H1 (cell line): ENCODE measurements around the gene GTF3C2. TPM values are rescaled to one million over a fixed set of nuclear protein-coding genes. Genes with fewer than 3 reads are reported as not detected.

ENCODE experiments used
- CTCF ChIA-PET: fragments of 300-600 bp; sonication (Branson Sonifier 250); formaldehyde crosslinking; loops from one replicate; lab custom pipeline; 2021; ENCODE audit not compliant: partially characterized antibody; lab: Charles Lee
- POLR2A ChIA-PET: fragments of 300-600 bp; sonication (Branson Sonifier 250); formaldehyde crosslinking; loops from one replicate; lab custom pipeline; 2021; ENCODE audit warnings: inconsistent platforms; ENCODE audit not compliant: partially characterized antibody; lab: Charles Lee
- DNase-seq, 2 experiments: peaks; one replicate each; pipeline versions ENCODE4 v3.0.0 to v3.0.0-alpha.2; 2010 to 2022; ENCODE audit warnings: low spot score in 2 of 2, low read depth in 1 of 2, mixed read lengths in 1 of 2
- FAIRE-seq: peaks from 2 replicates; lab custom pipeline; 2011; peaks lifted over from hg19 to GRCh38; lab: Jason Lieb, UNC
- H2AFZ ChIP-seq: 2 replicates; pipeline ENCODE4 v1.8.1; 2012; ENCODE audit warnings: low read length, inconsistent platforms
- H2AK5ac ChIP-seq: 2 replicates; pipeline ENCODE4 v1.6.1; 2013; ENCODE audit warnings: low read depth, low read length
- H2BK120ac ChIP-seq: replicated peaks from 2 replicates; pipeline ENCODE3; 2013; ENCODE audit warnings: low read depth, low read length, inconsistent platforms
- H2BK12ac ChIP-seq: 2 replicates; pipeline ENCODE4 v1.6.1; 2013; ENCODE audit warnings: low read depth, low read length
- H2BK15ac ChIP-seq: 2 replicates; pipeline ENCODE4 v1.6.1; 2013; ENCODE audit warnings: low read length
- H2BK20ac ChIP-seq: 2 replicates; pipeline ENCODE4 v1.6.1; 2013; ENCODE audit warnings: low read length
- H2BK5ac ChIP-seq: 2 replicates; pipeline ENCODE4 v1.6.1; 2013; ENCODE audit warnings: low read depth, low read length
- H3K14ac ChIP-seq: 2 replicates; pipeline ENCODE4 v1.6.1; 2013; ENCODE audit warnings: inconsistent platforms; ENCODE audit not compliant: insufficient read length
- H3K18ac ChIP-seq: 2 replicates; pipeline ENCODE4 v1.6.1; 2013; ENCODE audit warnings: low read length; ENCODE audit errors: extremely low read depth
- H3K23ac ChIP-seq: 2 replicates; pipeline ENCODE4 v1.6.1; 2013; ENCODE audit warnings: inconsistent platforms; ENCODE audit not compliant: insufficient read length
- H3K23me2 ChIP-seq: 2 replicates; pipeline ENCODE4 v1.6.1; 2013; ENCODE audit warnings: low read depth, low read length
- H3K27ac ChIP-seq: 2 replicates; pipeline ENCODE4 v1.6.1; 2011; ENCODE audit warnings: low read depth, low read length, inconsistent platforms
- H3K27me3 ChIP-seq, 4 experiments: replicated peaks in 1 of 4; 1 replicate in 1 of 4; 2 replicates in 3 of 4; pipeline versions ENCODE4 v1.6.1 to v1.8.1; 2011 to 2013; ENCODE audit warnings: low read length in 3 of 4, mild to moderate bottlenecking in 3 of 4, inconsistent platforms in 2 of 4, mixed read lengths in 2 of 4, moderate library complexity in 1 of 4; ENCODE audit not compliant: control insufficient read depth in 3 of 4, insufficient read depth in 3 of 4; ENCODE audit errors: extremely low read depth in 1 of 4
- H3K36me3 ChIP-seq, 4 experiments: 2 replicates each; pipeline versions ENCODE4 v1.6.1 to v1.8.1; 2011 to 2013; ENCODE audit warnings: mild to moderate bottlenecking in 4 of 4, low read length in 3 of 4, moderate library complexity in 2 of 4, control low read depth in 1 of 4, inconsistent platforms in 1 of 4; ENCODE audit not compliant: insufficient read depth in 4 of 4, control insufficient read depth in 2 of 4
- H3K4ac ChIP-seq: replicated peaks from 2 replicates; pipeline ENCODE3; 2013; ENCODE audit warnings: low read length, low read depth, mixed read lengths, inconsistent platforms; ENCODE audit not compliant: insufficient read length
- H3K4me1 ChIP-seq, 4 experiments: replicated peaks in 1 of 4; 1 replicate in 1 of 4; 2 replicates in 3 of 4; pipeline versions ENCODE4 v1.6.1 to v1.8.1; 2011 to 2013; ENCODE audit warnings: low read length in 3 of 4, inconsistent platforms in 2 of 4, mixed read lengths in 1 of 4; ENCODE audit not compliant: insufficient read depth in 4 of 4, control insufficient read depth in 3 of 4
- H3K4me2 ChIP-seq, 2 experiments: 2 replicates each; pipeline versions ENCODE4 v1.6.1 to v1.8.1; 2011 to 2013; ENCODE audit warnings: low read depth in 2 of 2, low read length in 2 of 2, control low read depth in 1 of 2, inconsistent platforms in 1 of 2, mild to moderate bottlenecking in 1 of 2; ENCODE audit not compliant: insufficient read depth in 1 of 2
- H3K4me3 ChIP-seq, 4 experiments: fragments of 200-600, 300-600 bp in 1 of 4; sonication (generic), shearing (Covaris generic), sonication (Bioruptor Twin) in 1 of 4; 2 replicates each; pipeline versions ENCODE4 v1.5.1 to v1.8.1; 2011 to 2016; ENCODE audit warnings: low read length in 4 of 4, low read depth in 3 of 4, control low read depth in 2 of 4, inconsistent platforms in 2 of 4, mild to moderate bottlenecking in 2 of 4, mixed read lengths in 1 of 4, moderate library complexity in 1 of 4; ENCODE audit not compliant: insufficient read depth in 2 of 4; ENCODE audit errors: extremely low read depth in 1 of 4
- H3K56ac ChIP-seq: replicated peaks from 2 replicates; pipeline ENCODE3; 2013; ENCODE audit warnings: low read depth, mild to moderate bottlenecking, mixed read lengths, low read length, inconsistent platforms; ENCODE audit not compliant: insufficient read length
- H3K79me1 ChIP-seq: 2 replicates; pipeline ENCODE4 v1.6.1; 2013; ENCODE audit warnings: low read depth, low read length, control low read depth
- H3K79me2 ChIP-seq, 2 experiments: 2 replicates each; pipeline versions ENCODE4 v1.6.1 to v1.8.1; 2012 to 2013; ENCODE audit warnings: low read length in 2 of 2, mild to moderate bottlenecking in 2 of 2, inconsistent platforms in 1 of 2; ENCODE audit not compliant: insufficient read depth in 2 of 2, control insufficient read depth in 1 of 2
- H3K9ac ChIP-seq, 4 experiments: replicated peaks in 1 of 4; 1 replicate in 1 of 4; 2 replicates in 3 of 4; pipeline versions ENCODE4 v1.6.1 to v1.8.1; 2011 to 2013; ENCODE audit warnings: low read depth in 3 of 4, low read length in 3 of 4, control low read depth in 2 of 4, mild to moderate bottlenecking in 2 of 4, moderate library complexity in 2 of 4, inconsistent platforms in 1 of 4; ENCODE audit errors: extremely low read depth in 1 of 4
- H3K9me3 ChIP-seq, 2 experiments: 2 replicates each; pipeline versions ENCODE4 v1.6.1 to v1.8.1; 2012 to 2013; ENCODE audit warnings: mild to moderate bottlenecking in 2 of 2, moderate library complexity in 2 of 2, control low read depth in 1 of 2, inconsistent platforms in 1 of 2, low read depth in 1 of 2, low read length in 1 of 2, mixed read lengths in 1 of 2; ENCODE audit not compliant: insufficient read depth in 2 of 2
- H4K20me1 ChIP-seq, 2 experiments: replicated peaks in 1 of 2; 2 replicates each; pipeline versions ENCODE3 to v1.8.1; 2011 to 2013; ENCODE audit warnings: inconsistent platforms in 2 of 2, low read length in 2 of 2, mild to moderate bottlenecking in 1 of 2; ENCODE audit not compliant: insufficient read depth in 2 of 2, control insufficient read depth in 1 of 2
- H4K5ac ChIP-seq: 2 replicates; pipeline ENCODE4 v1.6.1; 2013; ENCODE audit warnings: low read length, low read depth, mixed read lengths, inconsistent platforms; ENCODE audit not compliant: insufficient read length
- H4K8ac ChIP-seq: 2 replicates; pipeline ENCODE4 v1.8.0; 2013; ENCODE audit warnings: mild to moderate bottlenecking, moderate library complexity, low read length, inconsistent platforms; ENCODE audit not compliant: insufficient read depth; ENCODE audit errors: extremely low read depth
- H4K91ac ChIP-seq: replicated peaks from 2 replicates; pipeline ENCODE3; 2013; ENCODE audit warnings: low read length, mixed read lengths, inconsistent platforms; ENCODE audit not compliant: insufficient read length
- CHD2 ChIP-seq: IDR thresholded peaks from 2 replicates; pipeline ENCODE4 v1.6.1; 2012; ENCODE audit warnings: low read length, improper control_type of control experiment
- CTBP2 ChIP-seq: IDR thresholded peaks from 2 replicates; pipeline ENCODE4 v1.7.0; 2011; ENCODE audit warnings: borderline replicate concordance, mild to moderate bottlenecking, moderate library complexity, mixed read lengths, low read length; ENCODE audit not compliant: insufficient read depth, insufficient read length
- GTF2F1 ChIP-seq: IDR thresholded peaks from 2 replicates; pipeline ENCODE4 v1.6.1; 2012; ENCODE audit warnings: low read depth, low read length, improper control_type of control experiment, borderline replicate concordance
- JUN ChIP-seq: IDR thresholded peaks from 2 replicates; pipeline ENCODE4 v1.6.1; 2011; ENCODE audit warnings: low read depth, mild to moderate bottlenecking, improper control_type of control experiment, low read length
- MAFK ChIP-seq: IDR thresholded peaks from 2 replicates; pipeline ENCODE4 v1.6.1; 2012; ENCODE audit warnings: low read depth, mild to moderate bottlenecking, improper control_type of control experiment, low read length
- RNF2 ChIP-seq: fragments of 200-900, 300-1000 bp; sonication (generic); IDR thresholded peaks from 2 replicates; pipeline ENCODE4 v1.7.1; 2016; ENCODE audit warnings: borderline replicate concordance, low read depth, mild to moderate bottlenecking, antibody characterized with exemption, low read length; ENCODE audit not compliant: poor library complexity, severe bottlenecking; ENCODE audit errors: missing control alignments
- SP1 ChIP-seq: IDR thresholded peaks from 2 replicates; pipeline ENCODE4 v1.6.1; 2011; ENCODE audit warnings: low read depth, low read length
- TAF1 ChIP-seq: IDR thresholded peaks from 2 replicates; pipeline ENCODE4 v1.6.1; 2011; ENCODE audit warnings: mild to moderate bottlenecking, low read depth, low read length
- TAF7 ChIP-seq: optimal IDR thresholded peaks from 2 replicates; pipeline ENCODE3; 2011; ENCODE audit warnings: low read depth, mild to moderate bottlenecking, inconsistent platforms, low read length, moderate library complexity, borderline replicate concordance
- WGBS, 2 experiments: shearing (Covaris generic) in 1 of 2; methylation state at CpG; one replicate each; pipeline versions ENCODE4 v1.1.6 to v1.1.7; 2013 to 2015; ENCODE audit warnings: low lambda C conversion rate in 2 of 2, mixed read lengths in 2 of 2, inconsistent platforms in 1 of 2, low coverage in 1 of 2, missing lambda C conversion rate in 1 of 2; ENCODE audit not compliant: insufficient replicate concordance in 2 of 2, insufficient coverage in 1 of 2, insufficient read length in 1 of 2; ENCODE audit errors: extremely low coverage in 1 of 2, missing lambda C conversion rate in 1 of 2; 5-methylcytosine and 5-hydroxymethylcytosine counted together
- polyA plus RNA-seq, 7 experiments: library from polyadenylated mRNA; depleted of rRNA in 3 of 7; stranded (reverse) in 5 of 7; unstranded in 2 of 7; fragments of >200 nt in 5 of 7; fragments of 200-250 nt in 2 of 7; gene quantifications; 1 replicate in 5 of 7; 2 replicates in 1 of 7; 4 replicates in 1 of 7; pipeline versions ENCODE4 v1.2.1 to v1.2.3, GENCODE V29; 2011 to 2013; ENCODE audit warnings: missing spikeins in 2 of 7, mixed read lengths in 2 of 7
- total RNA-seq: library from RNA; stranded (reverse); fragmentation: NEBNext Ultra II Directional; extraction: Animal tissue kit (Norgen Biotek cat#: 25700); gene quantifications from 2 replicates; pipeline ENCODE4 v1.2.1, GENCODE V29; 2021

GTF3C2 gene
- total and polyA plus RNA-seq, 2 of the 8 experiments (the other 6 are each of a cell fraction or from before 2014, with no cell fraction given): 118 to 127 TPM

- Histone ChIP-seq H2BK20ac (no peak overlapping the region), H3K4me2 (no peak overlapping the region), H3K79me1 (no peaks in the 10 kb centered on the region), H3K79me2 (no peaks in the 10 kb centered on the region), H2BK12ac (no peak overlapping the region), H3K4ac (no peak overlapping the region), H3K23ac (no peak overlapping the region), H3K9ac (no peak overlapping the region), H3K27ac (no peak overlapping the region), H3K4me1 (peaks cover 0 to 5% (median 3%) of the 10 kb centered on the region in 4 experiments; a peak in 3 of 7 replicates), H2BK15ac (no peak overlapping the region), H4K5ac (no peak overlapping the region), H4K20me1 (no peaks in the 10 kb centered on the region), H3K9me3 (no peaks in the 10 kb centered on the region), H3K27me3 (no peaks in the 10 kb centered on the region; a peak in 1 of 7 replicates), H3K23me2 (no peaks in the 10 kb centered on the region), H2AFZ (no peak overlapping the region), H2BK5ac (no peak overlapping the region), H3K18ac (no peak overlapping the region), H3K14ac (no peak overlapping the region), H3K36me3 (no peaks in the 10 kb centered on the region), H2BK120ac (no peak overlapping the region), H4K91ac (no peak overlapping the region), H3K4me3 (no peak overlapping the region), H3K56ac (no peak overlapping the region), H2AK5ac (no peak overlapping the region), H4K8ac (no peak overlapping the region)
- DNase-seq: no peak
- TF ChIP-seq TAF7 (no peak), RNF2 (no peak), SP1 (no peak), TAF1 (no peak), GTF2F1 (no peak), MAFK (no peak), JUN (no peak), CTBP2 (no peak), CHD2 (no peak)
- 93% methylated on average over 5 of the region's 5 CpGs; no CpG with 5 or more reads in 1 of the 2 experiments for WGBS, 2 experiments
- CTCF ChIA-PET: interaction anchor here (1.2 to 20.2 kb wide), 7 partner anchors 10 to 52 kb away, joined by 3 to 413 read pairs (median 32); partner anchors contain the start of genes DNAJC5G, SLC30A3 and TRIM54
- POLR2A ChIA-PET: interaction anchor here (1.2 to 3.9 kb wide), 4 partner anchors 8 to 42 kb away, joined by 3 to 27 read pairs (median 10); partner anchors contain the start of genes SLC30A3 and TRIM54
- FAIRE-seq: no peak
Measured at GRCh38 chr2:27290549-27290948, 66.0 kb downstream of the GTF3C2 start.
